Right renal pelvis (tissue), 4 donors: ENCODE measurements around the gene STYXL2. TPM values are rescaled to one million over a fixed set of nuclear protein-coding genes. Genes with fewer than 3 reads are reported as not detected.

Experiments used
- DNase-seq, 4 donors: peaks; one replicate each; pipeline ENCODE4 v3.0.0-alpha.2; 2013; ENCODE audit warnings: low read depth in 4 of 4, low spot score in 3 of 4, missing footprints in 1 of 4
- polyA plus RNA-seq, 4 donors: library from polyadenylated mRNA; unstranded; fragments of 120-200 nt; gene quantifications; one replicate each; pipeline ENCODE4 v1.2.1, GENCODE V29; 2013; ENCODE audit not compliant: insufficient read length in 4 of 4

The STYXL2 gene
- polyA plus RNA-seq, 4 donors: 0.42 to 0.66 (median 0.45) TPM

DNA sequence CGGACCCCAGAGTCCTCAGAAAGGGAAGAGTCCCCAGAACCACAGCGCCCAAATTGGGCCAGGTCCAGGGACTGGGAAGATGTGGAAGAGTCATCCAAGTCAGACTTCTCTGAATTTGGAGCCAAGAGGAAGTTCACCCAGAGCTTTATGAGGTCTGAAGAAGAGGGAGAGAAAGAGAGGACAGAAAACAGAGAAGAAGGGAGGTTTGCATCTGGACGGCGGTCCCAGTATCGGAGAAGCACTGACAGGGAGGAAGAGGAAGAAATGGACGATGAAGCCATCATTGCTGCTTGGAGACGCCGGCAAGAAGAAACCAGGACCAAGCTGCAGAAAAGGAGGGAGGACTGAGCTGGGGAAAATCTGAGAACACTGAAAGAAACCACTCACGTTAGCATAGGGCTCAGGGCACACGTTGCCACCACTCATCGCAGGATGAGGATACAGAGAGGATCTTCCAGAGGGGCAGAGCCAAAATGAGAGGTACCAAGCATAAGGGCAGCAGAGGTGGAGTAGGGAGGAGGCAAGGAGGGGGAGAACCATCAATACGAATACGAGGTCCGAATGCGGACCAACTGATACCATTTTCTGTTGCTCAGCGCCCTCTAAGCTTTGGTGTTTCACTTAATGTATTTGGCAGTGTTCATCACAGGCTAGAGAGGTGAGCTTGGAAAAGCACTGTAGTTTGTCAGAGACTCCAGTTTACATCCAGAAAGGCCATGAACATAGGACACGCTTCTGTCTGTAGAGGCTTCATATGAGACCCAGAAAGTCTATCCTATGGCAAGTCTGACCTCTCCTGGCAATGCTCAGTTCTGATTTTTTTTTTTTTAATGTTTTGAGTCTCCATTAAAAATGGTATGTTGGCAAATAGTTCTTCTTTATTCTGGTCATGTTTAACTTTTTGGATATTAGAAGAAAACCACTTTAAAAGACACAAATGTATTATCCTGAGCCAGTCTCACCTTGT, 34.7 kb downstream of the STYXL2 start:
- DNase-seq: no peak

GRCh38 chr1:167130829-167131510, 37.1 kb downstream of the STYXL2 start:
- no peak for DNase-seq

- no peak for DNase-seq
Observed at GRCh38 chr1:167132301-167133010, 38.6 kb downstream of the STYXL2 start.

GRCh38 chr1:167135281-167135840, 41.5 kb downstream of the STYXL2 start:
- no peak for DNase-seq

DNA sequence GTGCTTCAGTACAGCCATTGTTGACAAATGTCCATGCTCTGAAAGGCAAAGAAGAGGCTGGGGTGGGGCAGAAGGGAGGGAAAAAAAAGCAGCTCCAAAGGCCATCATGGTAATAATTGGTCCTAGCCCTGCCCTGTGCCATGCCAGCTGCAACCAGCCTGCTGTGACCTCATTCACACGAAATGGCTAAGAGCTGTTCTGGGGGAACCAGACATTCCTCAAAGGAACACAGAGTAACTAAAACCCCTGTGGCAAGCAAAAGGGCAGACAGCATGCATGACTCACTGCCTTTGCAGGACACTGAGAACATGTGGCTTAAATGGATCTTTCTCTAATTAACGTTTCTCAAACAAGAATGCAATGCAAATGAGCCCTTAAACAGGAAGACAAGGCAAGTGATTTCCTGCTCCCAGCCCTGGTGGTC, 42.3 kb downstream of the STYXL2 start:
- no peak for DNase-seq

DNA sequence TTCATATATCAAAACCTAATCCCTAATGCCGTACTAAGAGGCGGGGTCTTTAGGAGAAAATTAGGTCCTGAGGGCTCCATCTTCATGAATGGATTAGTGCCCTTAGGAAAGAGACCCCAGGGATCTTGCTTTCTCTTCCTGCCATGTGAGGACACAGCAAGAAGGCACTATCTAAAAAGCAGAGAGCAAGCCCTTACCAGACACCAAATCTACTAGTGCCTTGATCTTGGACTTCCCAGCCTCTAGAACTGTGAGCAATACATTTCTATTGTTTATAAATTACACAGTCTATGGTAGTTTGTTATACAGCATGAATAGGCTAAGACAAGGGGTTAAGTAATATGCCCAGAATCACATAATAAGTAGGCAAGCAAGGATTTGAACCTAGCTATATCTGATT, 42.9 kb downstream of the STYXL2 start:
- DNase-seq: no peak

- no peak for DNase-seq
Observed at GRCh38 chr1:167137332-167137781, 43.5 kb downstream of the STYXL2 start.

GRCh38 chr1:167137793-167138510, 44.1 kb downstream of the STYXL2 start:
- DNase-seq: no peak

DNA sequence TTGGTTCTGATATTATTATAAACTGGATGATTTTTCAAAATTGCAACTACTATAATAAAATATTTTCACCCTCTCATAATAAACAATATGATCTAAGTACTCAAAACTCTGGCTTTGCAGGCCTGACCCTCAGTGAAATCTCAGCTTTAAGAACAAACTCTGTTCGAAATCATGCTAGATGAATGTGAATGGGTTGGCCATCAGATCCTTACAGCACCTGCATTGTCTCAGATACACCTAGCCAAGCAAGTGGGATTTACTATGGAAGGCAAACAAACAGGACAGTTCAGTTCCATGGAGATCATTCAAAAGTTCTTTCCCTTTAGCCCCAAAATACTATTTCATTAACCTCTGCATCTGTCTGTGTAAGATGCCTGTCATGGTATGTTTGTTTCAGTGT, 44.8 kb downstream of the STYXL2 start:
- no peak for DNase-seq

DNA sequence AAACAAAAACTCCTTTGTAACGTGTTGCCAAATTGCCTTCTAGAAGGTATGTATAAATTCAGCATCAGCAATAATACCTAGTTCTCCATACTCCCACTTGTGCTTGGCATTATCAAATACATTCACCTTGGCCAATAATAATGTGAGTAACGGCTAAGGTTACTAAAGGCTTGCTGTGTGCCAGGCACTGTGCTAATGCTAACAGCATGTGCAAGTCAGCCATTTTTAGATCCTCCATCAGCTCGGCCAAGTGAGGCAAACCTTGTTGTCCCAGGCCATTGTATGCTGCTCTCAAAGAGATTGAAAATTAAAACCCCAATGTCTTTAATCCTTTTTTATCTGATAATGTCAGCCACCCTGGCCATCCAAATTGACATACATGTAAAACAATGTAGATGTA, 48.1 kb downstream of the STYXL2 start:
- no peak for DNase-seq

Other genes starting within 250 kb of the STYXL2 start
- 10 to 100 TPM; 24.3 to 29.3 (median 29.2) TPM for gene TADA1, start 217.8 kb upstream of the STYXL2 start, polyA plus RNA-seq
- gene ILDR2, start 118.5 kb upstream of the STYXL2 start, polyA plus RNA-seq: 10 to 100 TPM; 13.9 to 16.5 (median 15.5) TPM
- gene MAEL, start 104.8 kb upstream of the STYXL2 start, polyA plus RNA-seq: 1 to 10 TPM; 2.1 to 2.7 (median 2.5) TPM
- gene GPA33, start 3.7 kb upstream of the STYXL2 start, polyA plus RNA-seq: 1 to 10 TPM in 3 of 4 donors, under 1 TPM in 1; 0.71 to 1.3 (median 1.2) TPM
- 10 to 100 TPM; 13.0 to 17.5 (median 16.0) TPM for gene POU2F1, start 126.8 kb downstream of the STYXL2 start, polyA plus RNA-seq